ENCODE measurements around the gene JKAMP. TPM values are rescaled to one million over a fixed set of nuclear protein-coding genes. Genes with fewer than 3 reads are reported as not detected.

The JKAMP gene
- total RNA-seq, 4 donors from 2014 or later = 17.8 to 47.4 (median 40.2) TPM

DNA sequence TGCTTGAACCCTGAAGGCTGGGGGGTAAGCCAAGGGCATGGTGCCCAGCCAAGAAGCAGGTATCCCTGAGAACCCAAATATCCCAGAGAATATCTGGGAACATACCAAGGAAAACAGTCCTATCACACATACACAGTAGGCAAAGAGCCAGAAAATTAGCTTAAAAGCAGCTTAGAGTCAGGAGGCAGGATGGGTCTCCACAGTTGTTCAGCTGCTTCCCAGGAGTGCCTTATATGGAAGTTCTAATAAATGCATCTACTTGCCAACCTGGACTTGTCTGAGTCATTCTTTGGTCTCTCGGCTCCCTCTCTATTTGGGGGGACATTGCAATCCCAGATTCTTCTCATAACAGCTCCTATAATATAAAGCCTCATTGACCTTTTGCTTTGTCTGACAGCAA, 10.1 kb upstream of the JKAMP start:
- no peak for DNase-seq
- 56 to 61% methylated on average over 1 of the region's 1 CpG for WGBS, 2 donors
- peaks cover 0 to 80% (median 0%) of the 10 kb centered on the region in 3 donors for H3K36me3 ChIP-seq
- no peaks in the 10 kb centered on the region for H3K27me3 ChIP-seq
- no peak overlapping the region for H3K27ac ChIP-seq
- H3K4me1 ChIP-seq = no peaks in the 10 kb centered on the region
- H3K4me3 ChIP-seq = no peak overlapping the region
- no peaks in the 10 kb centered on the region for H3K9me3 ChIP-seq
- TF ChIP-seq POLR2A (IDR thresholded peaks at IDR 0.05) = no peak
- TF ChIP-seq CTCF (IDR thresholded peaks at IDR 0.05) = no peak
- intact Hi-C loops (cut with DNase I) = no loop called here

DNA sequence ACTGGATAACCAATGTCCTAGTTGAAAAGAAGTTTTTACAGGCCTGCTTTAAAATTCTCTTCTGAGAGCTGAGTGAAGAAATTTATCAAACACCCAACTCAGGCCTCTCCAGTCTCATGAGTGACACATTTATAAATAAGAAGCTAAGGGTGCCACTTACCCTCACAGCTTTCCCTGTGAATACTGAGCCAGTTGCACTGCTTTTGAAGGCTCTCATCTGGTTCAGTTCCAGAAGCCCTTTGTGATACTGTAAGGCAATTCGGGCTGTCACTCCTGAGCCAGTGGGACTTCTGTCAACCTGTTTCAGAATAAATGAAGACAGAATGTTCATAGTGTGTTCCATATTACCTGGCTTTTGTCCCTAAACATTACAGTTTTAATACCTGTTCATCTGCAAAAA, 8.6 kb upstream of the JKAMP start:
- H3K36me3 ChIP-seq = peaks cover 0 to 71% (median 0%) of the 10 kb centered on the region in 3 donors
- H3K4me3 ChIP-seq = no peak overlapping the region
- TF ChIP-seq POLR2A (IDR thresholded peaks at IDR 0.05) (no peak), CTCF (IDR thresholded peaks at IDR 0.05) (no peak)
- DNase-seq = no peak
- H3K27me3 ChIP-seq = no peaks in the 10 kb centered on the region
- H3K4me1 ChIP-seq = peaks cover 0 to 13% (median 6%) of the 10 kb centered on the region in 3 donors
- no peak overlapping the region for H3K27ac ChIP-seq
- H3K9me3 ChIP-seq = no peaks in the 10 kb centered on the region
- intact Hi-C loops (cut with DNase I) = no loop called here
- 88 to 90% methylated on average over 1 of the region's 1 CpG for WGBS, 2 donors

- H3K36me3 ChIP-seq = peaks cover 0 to 45% (median 0%) of the 10 kb centered on the region in 3 donors
- intact Hi-C loops (cut with DNase I) = no loop called here
Measured at GRCh38 chr14:59478540-59478939, 5.8 kb upstream of the JKAMP start.

DNA sequence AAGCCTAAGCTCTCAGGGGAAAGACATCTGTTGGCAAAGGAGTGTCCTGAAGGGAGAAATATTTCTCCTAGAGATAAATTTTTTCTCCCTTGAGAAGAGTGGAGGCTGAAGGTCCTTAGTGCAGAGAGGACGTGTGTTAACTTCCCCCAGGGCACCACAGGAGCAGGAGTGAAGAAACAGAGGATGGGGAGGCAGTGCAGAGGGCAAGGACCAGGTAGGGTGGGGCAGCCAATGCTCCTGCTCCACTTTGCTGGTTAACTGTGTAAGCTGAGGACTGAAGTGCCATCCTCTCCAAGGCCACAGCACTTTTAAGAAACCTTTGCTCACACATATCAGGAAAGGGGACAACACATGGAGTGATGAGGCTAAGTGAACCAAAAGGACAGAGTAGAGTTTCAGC, 4.2 kb upstream of the JKAMP start:
- intact Hi-C loops (cut with DNase I) = no loop called here
- peak overlapping the region in 2 of 4 donors; percentile 20 to 36 for H3K27ac ChIP-seq
- H3K4me3 ChIP-seq = no peak overlapping the region
- TF ChIP-seq CTCF (IDR thresholded peaks at IDR 0.05) = no peak
- no peak for TF ChIP-seq POLR2A (IDR thresholded peaks at IDR 0.05)
- DNase-seq = no peak
- H3K4me1 ChIP-seq = peaks cover 12 to 46% (median 26%) of the 10 kb centered on the region in 3 donors
- no peaks in the 10 kb centered on the region for H3K9me3 ChIP-seq
- WGBS, 2 donors = 0 to 25% methylated on average over 1 of the region's 1 CpG
- no peaks in the 10 kb centered on the region for H3K27me3 ChIP-seq
- peaks cover 0 to 33% (median 0%) of the 10 kb centered on the region in 3 donors for H3K36me3 ChIP-seq

More at GRCh38 chr14:59478540-59478939, 5.8 kb upstream of the JKAMP start:
- Histone ChIP-seq H3K4me1 (peaks cover 12 to 42% (median 26%) of the 10 kb centered on the region in 3 donors), H3K27ac (no peak overlapping the region), H3K27me3 (no peaks in the 10 kb centered on the region), H3K9me3 (no peaks in the 10 kb centered on the region), H3K4me3 (no peak overlapping the region)
- no peak for DNase-seq
- TF ChIP-seq POLR2A (IDR thresholded peaks at IDR 0.05) = no peak
- WGBS, 2 donors = 95 to 98% methylated on average over 3 of the region's 3 CpGs

DNA sequence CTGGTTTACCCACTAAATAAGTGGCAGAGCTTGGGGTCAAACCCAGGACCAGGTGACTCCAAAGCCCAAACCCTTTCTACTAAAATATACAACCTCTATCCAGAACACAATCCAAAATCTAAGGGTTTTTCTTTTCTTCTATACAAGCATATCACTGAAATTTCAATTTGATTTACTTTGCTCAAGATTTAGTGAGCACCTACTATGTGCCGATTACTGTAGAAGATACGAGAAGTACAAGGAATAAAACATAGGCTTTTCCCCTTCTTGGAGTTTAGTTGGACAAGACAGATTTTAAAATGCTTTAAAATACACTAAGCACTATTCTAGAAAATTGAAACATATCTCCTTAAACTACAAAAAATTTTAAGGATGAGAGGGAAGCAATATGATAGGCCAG, 2.9 kb upstream of the JKAMP start:
- intact Hi-C loops (cut with DNase I) = no loop called here
- Histone ChIP-seq H3K36me3 (peaks cover 0 to 20% (median 0%) of the 10 kb centered on the region in 3 donors), H3K4me1 (peaks cover 16 to 59% (median 39%) of the 10 kb centered on the region in 3 donors), H3K9me3 (no peaks in the 10 kb centered on the region), H3K4me3 (no peak overlapping the region), H3K27ac (peak overlapping the region in 2 of 4 donors; percentile 87 to 95), H3K27me3 (no peaks in the 10 kb centered on the region)
- no peak for DNase-seq
- TF ChIP-seq CTCF (IDR thresholded peaks at IDR 0.05) = no peak
- no peak for TF ChIP-seq POLR2A (IDR thresholded peaks at IDR 0.05)
- 91 to 98% methylated on average over 2 of the region's 2 CpGs for WGBS, 2 donors
